ENCODE data around the gene ARRDC2.
A peak's percentile ranks its signal among the peaks of the same experiment; 100 is the strongest.

ARRDC2 gene

DNA sequence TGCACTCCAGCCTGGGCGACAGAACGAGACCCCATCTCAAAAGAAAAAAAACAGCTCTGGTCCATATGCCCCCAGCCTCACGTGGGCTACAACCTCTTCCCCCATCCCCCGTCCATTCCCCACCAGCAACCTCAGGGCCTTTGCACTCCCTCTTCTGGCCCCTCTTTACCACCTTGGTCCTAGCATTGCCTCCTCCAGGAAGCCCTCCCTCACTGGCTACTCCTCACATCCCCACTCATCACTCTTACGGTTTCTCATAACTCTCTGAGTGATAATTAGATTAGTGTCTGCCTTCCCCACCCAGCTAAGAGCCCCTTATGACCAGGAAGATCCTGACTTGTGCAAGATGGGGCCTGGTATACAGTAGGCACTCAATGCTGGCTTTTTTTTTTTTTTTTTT is 48.0 kb downstream of the ARRDC2 start:
- no peak for DNase-seq

DNA sequence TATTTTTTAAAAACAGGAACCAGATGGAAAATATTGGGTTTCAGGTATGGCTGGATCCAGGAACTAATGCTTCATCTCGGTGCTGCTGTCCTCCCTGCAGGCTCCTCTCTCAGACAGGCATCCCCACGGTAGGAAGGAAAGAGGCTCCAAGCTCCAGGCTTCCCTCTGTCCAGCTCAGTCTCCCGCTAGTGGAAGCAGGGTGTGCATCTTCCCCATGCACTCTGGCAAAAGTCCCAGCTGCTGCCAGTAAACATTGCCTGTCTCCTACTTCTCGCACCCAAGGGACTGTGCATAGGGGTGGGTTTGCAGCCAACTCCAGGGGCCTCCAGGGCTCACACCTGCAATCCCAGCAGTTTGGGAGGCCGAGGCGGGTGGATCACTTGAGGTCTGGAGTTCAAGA is 49.6 kb downstream of the ARRDC2 start:
- DNase-seq: peak in 42 of 58 donors; percentile 1 to 74 (median 31)

DNA sequence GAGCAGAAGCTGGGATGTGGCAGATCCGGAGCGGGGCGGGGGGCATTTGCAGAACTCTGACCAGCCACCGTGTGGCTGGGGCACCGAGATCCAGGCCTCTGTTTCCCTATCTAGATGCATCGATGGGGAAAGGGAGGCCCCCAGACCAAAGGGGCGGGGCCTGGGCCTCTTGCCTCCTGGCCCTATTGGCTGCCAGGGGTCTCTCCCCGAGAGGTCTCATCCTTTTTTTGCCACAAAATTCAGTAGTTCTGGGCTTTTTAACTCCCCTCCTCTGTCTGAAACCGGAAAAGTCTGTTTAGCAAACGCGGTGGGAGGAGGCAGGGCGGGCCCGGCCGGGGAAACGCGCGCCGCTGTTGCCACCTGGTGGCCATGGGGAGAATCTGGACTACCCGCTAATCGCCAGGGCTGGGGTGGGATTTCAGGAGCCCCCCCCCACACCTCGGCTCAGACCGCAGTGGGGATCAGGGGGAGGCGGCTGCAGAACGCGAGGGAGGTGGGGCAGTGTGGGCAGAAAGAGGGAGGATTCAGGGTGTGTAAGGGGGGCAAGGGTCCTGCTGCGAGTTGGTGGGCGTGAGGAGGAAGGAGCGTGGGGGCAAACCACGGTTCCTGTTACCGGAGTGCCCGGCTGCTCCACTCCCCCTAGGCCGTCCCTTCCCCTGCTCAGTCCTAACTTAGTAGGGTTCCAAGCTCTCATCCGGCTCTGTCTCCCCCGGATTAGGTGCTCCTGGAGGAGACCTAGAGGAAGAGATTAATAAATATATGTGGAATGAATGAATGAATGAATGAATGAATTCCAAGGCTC is 50.4 kb downstream of the ARRDC2 start:
- DNase-seq: peak in 57 of 58 donors; percentile 19 to 84 (median 69)

DNA sequence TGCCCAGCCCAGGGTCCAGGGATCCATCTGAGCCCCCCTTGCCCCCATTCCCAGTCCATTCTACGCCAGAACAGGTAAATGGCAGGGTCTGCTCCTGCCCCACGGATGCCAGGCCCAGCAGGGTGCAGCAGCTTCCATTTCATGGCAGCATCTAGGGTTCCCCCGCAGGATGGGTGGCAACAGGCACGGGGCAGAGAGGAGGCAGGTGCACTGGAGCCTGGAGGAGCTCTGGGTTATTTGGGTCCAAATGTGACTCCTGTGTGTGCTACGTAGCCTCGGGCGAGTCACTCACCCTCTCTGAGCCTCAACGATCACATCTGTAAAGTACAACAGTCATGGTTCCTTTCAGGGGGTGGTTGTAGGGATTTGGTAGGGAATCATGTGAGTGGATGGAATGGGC is 51.3 kb downstream of the ARRDC2 start:
- no peak for DNase-seq

DNA sequence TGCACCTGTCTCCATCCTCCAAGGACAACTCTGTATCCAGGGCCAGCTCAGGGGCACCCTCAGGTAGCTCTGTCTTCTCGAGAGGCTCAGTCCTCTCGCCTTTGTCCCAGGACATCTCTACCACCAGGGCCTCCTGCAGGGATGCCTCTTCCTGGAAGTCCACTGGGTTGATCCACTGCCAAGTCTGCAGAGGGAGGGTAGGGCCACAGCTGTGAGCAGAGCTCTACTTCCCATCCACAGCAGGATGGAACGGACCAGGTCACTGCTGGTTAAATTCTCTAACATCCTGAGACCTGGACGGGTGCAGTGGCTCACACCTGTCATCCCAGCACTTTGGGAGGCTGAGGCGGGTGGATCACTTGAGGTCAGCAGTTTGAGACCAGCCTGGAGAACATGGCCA is 51.9 kb downstream of the ARRDC2 start:
- DNase-seq: no peak

DNA sequence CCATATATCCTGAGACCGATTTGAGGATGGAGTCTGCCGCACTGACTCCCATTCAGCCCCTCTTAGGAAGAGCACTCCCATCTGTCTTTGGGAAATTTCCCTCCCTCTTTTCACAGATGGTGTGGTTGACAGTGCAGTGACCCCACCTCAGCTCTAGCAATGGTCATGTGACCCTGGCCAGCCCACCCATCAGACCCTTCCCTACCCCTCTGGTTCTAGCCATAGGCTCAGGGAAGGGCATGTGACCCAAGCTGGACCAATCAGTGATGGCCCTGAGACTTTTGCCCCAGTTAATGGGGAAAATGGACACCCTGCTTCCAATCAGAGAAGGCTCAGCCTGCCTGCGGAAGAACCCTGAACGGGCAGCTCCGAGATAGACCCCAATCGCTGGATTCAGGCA is 52.5 kb downstream of the ARRDC2 start:
- no peak for DNase-seq

DNA sequence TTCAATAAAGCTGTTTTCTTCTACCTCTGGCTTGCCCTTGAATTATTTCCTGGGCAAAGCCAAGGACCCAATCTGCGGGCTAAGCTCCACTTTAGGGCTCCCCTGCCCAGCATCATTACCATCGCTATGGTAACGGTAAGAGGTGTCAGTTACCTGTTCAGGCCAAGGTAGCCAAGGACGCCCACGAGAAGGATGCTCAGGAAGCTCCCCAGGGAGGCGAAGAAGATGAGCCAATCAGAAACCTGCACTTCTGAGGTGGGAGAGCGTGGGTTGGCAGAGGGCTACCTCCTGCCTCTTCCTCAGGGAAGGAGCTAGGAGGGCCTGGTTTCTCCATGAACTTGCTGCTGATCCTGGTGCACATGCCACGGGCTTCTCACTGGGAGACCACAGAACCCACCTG is 54.1 kb downstream of the ARRDC2 start:
- DNase-seq: peak in 12 of 58 donors; percentile 2 to 56 (median 18)

DNA sequence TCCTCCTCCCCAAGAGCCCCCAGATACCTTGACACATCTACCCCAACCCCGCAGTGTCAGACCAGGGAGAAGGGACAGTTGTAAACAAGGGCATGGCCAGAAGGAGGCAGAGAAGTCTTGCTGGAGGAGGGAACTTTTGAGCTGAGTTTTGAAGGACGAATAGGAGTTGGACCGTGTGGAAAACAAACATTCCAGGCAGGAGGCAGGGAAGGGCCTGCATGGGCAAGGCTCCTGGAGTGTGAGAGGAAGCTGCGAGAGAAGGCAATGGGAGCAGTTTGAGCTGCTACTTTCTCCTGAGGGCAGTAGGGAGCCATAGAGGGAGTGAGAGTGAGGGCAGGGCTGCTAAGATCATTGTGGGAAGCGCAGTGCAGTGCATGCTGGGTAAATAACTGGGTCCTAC is 55.5 kb downstream of the ARRDC2 start:
- DNase-seq: no peak

Data from anterior cingulate cortex (tissue), 58 donors.